GM19240 (cell line): ENCODE data around the gene TMPRSS5.
"Not testable (repeated sequence)": the region's sequence is repeated elsewhere in the genome, so short reads cannot be mapped to it uniquely, and the experiment has no call there.

ENCODE experiments used
- DNase-seq: peaks from one replicate; pipeline ENCODE4 v3.0.0; 2011; ENCODE audit warnings: low spot score; ENCODE audit not compliant: insufficient read length

The TMPRSS5 gene

GRCh38 chr11:113705871-113706655 is at the start of gene TMPRSS5:
TMPRSS5 (minus strand) TSS chr11:113706308; CDS start chr11:113706224, 84 bp downstream.
- no peak for DNase-seq

GRCh38 chr11:113752932-113753331 is 46.8 kb upstream of the TMPRSS5 start:
- DNase-seq, result no peak

- DNase-seq, result no peak
These were observed 30.2 kb upstream of the TMPRSS5 start for GRCh38 chr11:113736323-113736722.

- no peak for DNase-seq
These were observed 26.0 kb upstream of the TMPRSS5 start for GRCh38 chr11:113732092-113732491.

- DNase-seq, result no peak
These were observed 25.0 kb upstream of the TMPRSS5 start for GRCh38 chr11:113730887-113731726.

GRCh38 chr11:113729456-113729855 is 23.3 kb upstream of the TMPRSS5 start:
- no peak for DNase-seq

GRCh38 chr11:113728814-113729213 is 22.7 kb upstream of the TMPRSS5 start:
- DNase-seq, result no peak

- no peak for DNase-seq
These were observed 19.8 kb upstream of the TMPRSS5 start for GRCh38 chr11:113725913-113726312.

GRCh38 chr11:113725407-113725806 is 19.3 kb upstream of the TMPRSS5 start:
- no peak for DNase-seq

GRCh38 chr11:113724778-113725177 is 18.7 kb upstream of the TMPRSS5 start:
- no peak for DNase-seq

GRCh38 chr11:113723787-113724186 is 17.7 kb upstream of the TMPRSS5 start:
- no peak for DNase-seq

GRCh38 chr11:113722934-113723333 is 16.8 kb upstream of the TMPRSS5 start:
- DNase-seq, result no peak

- DNase-seq, result no peak
These were observed 16.1 kb upstream of the TMPRSS5 start for GRCh38 chr11:113722221-113722620.

GRCh38 chr11:113721462-113722066 is 15.5 kb upstream of the TMPRSS5 start:
- DNase-seq, result no peak

- DNase-seq, result not testable (repeated sequence)
These were observed 14.4 kb upstream of the TMPRSS5 start for GRCh38 chr11:113720478-113720877.

GRCh38 chr11:113715882-113716625 is 9.9 kb upstream of the TMPRSS5 start:
- DNase-seq, result no peak

- DNase-seq, result no peak
These were observed 9.2 kb upstream of the TMPRSS5 start for GRCh38 chr11:113715273-113715672.

GRCh38 chr11:113710989-113711388 is 4.9 kb upstream of the TMPRSS5 start:
- DNase-seq, result no peak

- DNase-seq, result not testable (repeated sequence)
These were observed 2.6 kb downstream of the TMPRSS5 start for GRCh38 chr11:113703551-113703950.

- DNase-seq, result no peak
These were observed 4.6 kb downstream of the TMPRSS5 start for GRCh38 chr11:113701491-113701890.

- no peak for DNase-seq
These were observed 7.6 kb downstream of the TMPRSS5 start for GRCh38 chr11:113698515-113698914.
